BJ (cell line): ENCODE measurements around the gene KRTAP20-4. TPM values are rescaled to one million over a fixed set of nuclear protein-coding genes. Genes with fewer than 3 reads are reported as not detected.

ENCODE experiments used
- CTCF ChIA-PET: fragments of 350-600 bp; formaldehyde crosslinking; extraction: SDS; loops from one replicate; lab custom pipeline; 2021; ENCODE audit warnings: antibody characterized with exemption, inconsistent platforms; lab: Yijun Ruan, JAX
- POLR2A ChIA-PET: fragments of 300-600 bp; sonication (Branson Sonifier 250); formaldehyde crosslinking; extraction: SDS; loops from one replicate; lab custom pipeline; 2021; ENCODE audit warnings: antibody characterized with exemption; lab: Charles Lee
- DNase-seq: peaks from one replicate; pipeline ENCODE4 v3.0.0-alpha.2; 2011; ENCODE audit warnings: low read depth
- H3K27me3 ChIP-seq: 2 replicates; pipeline ENCODE4 v1.6.0; 2011; ENCODE audit warnings: low read length; ENCODE audit not compliant: control insufficient read depth, insufficient read depth
- H3K36me3 ChIP-seq: 2 replicates; pipeline ENCODE4 v1.5.1; 2011; ENCODE audit warnings: low read length; ENCODE audit not compliant: control insufficient read depth, insufficient read depth
- H3K4me3 ChIP-seq: 2 replicates; pipeline ENCODE4 v1.5.1; 2011; ENCODE audit warnings: low read depth, mild to moderate bottlenecking, control low read depth, low read length
- CTCF ChIP-seq: IDR thresholded peaks from 2 replicates; pipeline ENCODE4 v1.5.1; 2011; ENCODE audit warnings: low read depth, mild to moderate bottlenecking, control low read depth, inconsistent platforms, low read length, moderate library complexity; ENCODE audit not compliant: insufficient read depth
- polyA plus RNA-seq: library from polyadenylated mRNA; depleted of rRNA; stranded (reverse); fragments of >200 nt; gene quantifications from 2 replicates; pipeline ENCODE4 v1.2.3, GENCODE V29; 2011

The KRTAP20-4 gene
- polyA plus RNA-seq, 1 experiment, result not detected

- Histone ChIP-seq H3K36me3 (no peaks in the 10 kb centered on the region), H3K27me3 (no peaks in the 10 kb centered on the region), H3K4me3 (no peak within 1 kb of the TSS)
- no peak for TF ChIP-seq CTCF
- POLR2A ChIA-PET, result no interaction called here
- DNase-seq, result no peak
- CTCF ChIA-PET, result no interaction called here
These were observed 30.1 kb upstream of the KRTAP20-4 start, which contains the start of gene KRTAP22-2 for GRCh38 chr21:30590297-30590696. Gene KRTAP22-2 (minus strand): TSS chr21:30590397.

- DNase-seq, result no peak
- Histone ChIP-seq H3K27me3 (no peaks in the 10 kb centered on the region), H3K36me3 (no peaks in the 10 kb centered on the region), H3K4me3 (no peak within 1 kb of the TSS)
- no peak for TF ChIP-seq CTCF
- ChIA-PET CTCF (no interaction called here), POLR2A (no interaction called here)
These were observed 28.3 kb upstream of the KRTAP20-4 start, which contains the start of gene KRTAP6-3 for GRCh38 chr21:30592140-30592539. Gene KRTAP6-3 (plus strand): TSS chr21:30592440. CDS start chr21:30592446, 6 bp downstream.

GRCh38 chr21:30598802-30599201 is 21.6 kb upstream of the KRTAP20-4 start, which contains the start of gene KRTAP6-2:
Gene KRTAP6-2 (minus strand): TSS chr21:30598902. CDS start chr21:30598874, 28 bp downstream.
- no peak for DNase-seq
- H3K36me3 ChIP-seq, result no peaks in the 10 kb centered on the region
- TF ChIP-seq CTCF, result no peak
- H3K27me3 ChIP-seq, result no peaks in the 10 kb centered on the region
- ChIA-PET POLR2A (no interaction called here), CTCF (no interaction called here)
- no peak within 1 kb of the TSS for H3K4me3 ChIP-seq

- TF ChIP-seq CTCF, result no peak
- no peaks in the 10 kb centered on the region for H3K27me3 ChIP-seq
- DNase-seq, result no peak
- no peaks in the 10 kb centered on the region for H3K36me3 ChIP-seq
- ChIA-PET POLR2A (no interaction called here), CTCF (no interaction called here)
- no peak within 1 kb of the TSS for H3K4me3 ChIP-seq
These were observed 19.6 kb upstream of the KRTAP20-4 start, which contains the start of gene KRTAP22-1 for GRCh38 chr21:30600787-30601186. Gene KRTAP22-1 (plus strand): TSS chr21:30601087.

GRCh38 chr21:30605968-30606367 is 14.5 kb upstream of the KRTAP20-4 start:
- no peaks in the 10 kb centered on the region for H3K27me3 ChIP-seq
- DNase-seq, result no peak
- ChIA-PET POLR2A (no interaction called here), CTCF (no interaction called here)
- H3K36me3 ChIP-seq, result no peaks in the 10 kb centered on the region
- no peak for TF ChIP-seq CTCF
- H3K4me3 ChIP-seq, result no peak overlapping the region
